Stimulated activated CD4-positive, alpha-beta T cell treated with anti-CD3 and anti-CD28 coated beads, TNF-alpha, amount 100 ng/mL, for 1 hour (primary cell): ENCODE data around the gene OGFOD2.

Experiments
- DNase-seq, 3 donors: peaks; one replicate each; pipeline ENCODE4 v3.0.0-alpha.2; 2020; ENCODE audit warnings: low read depth in 3 of 3, low spot score in 1 of 3

OGFOD2 gene

GRCh38 chr12:122988036-122988435 lies 13.0 kb downstream of the OGFOD2 start:
- no peak for DNase-seq

- no peak for DNase-seq
Observed at GRCh38 chr12:122988612-122989212, 13.7 kb downstream of the OGFOD2 start.

GRCh38 chr12:122989225-122989839 lies 14.3 kb downstream of the OGFOD2 start:
- DNase-seq: no peak

- DNase-seq: no peak
Observed at GRCh38 chr12:122989874-122990419, 14.9 kb downstream of the OGFOD2 start.

- DNase-seq: no peak
Observed at GRCh38 chr12:122990561-122990960, 15.5 kb downstream of the OGFOD2 start.

- no peak for DNase-seq
Observed at GRCh38 chr12:122990961-122991622, 16.0 kb downstream of the OGFOD2 start.

- DNase-seq: no peak
Observed at GRCh38 chr12:122991623-122992275, 16.7 kb downstream of the OGFOD2 start.

GRCh38 chr12:122992386-122992785 lies 17.3 kb downstream of the OGFOD2 start:
- DNase-seq: no peak

- DNase-seq: no peak
Observed at GRCh38 chr12:122994140-122994675, 19.2 kb downstream of the OGFOD2 start.

GRCh38 chr12:122994781-122995502 lies 19.9 kb downstream of the OGFOD2 start:
- DNase-seq: no peak

GRCh38 chr12:122995503-122996187 lies 20.6 kb downstream of the OGFOD2 start:
- no peak for DNase-seq

GRCh38 chr12:122996188-122996601 lies 21.2 kb downstream of the OGFOD2 start:
- no peak for DNase-seq

- DNase-seq: no peak
Observed at GRCh38 chr12:122996621-122997342, 21.7 kb downstream of the OGFOD2 start.

- no peak for DNase-seq
Observed at GRCh38 chr12:122997343-122998250, 22.6 kb downstream of the OGFOD2 start.

- no peak for DNase-seq
Observed at GRCh38 chr12:122998316-122998715, 23.3 kb downstream of the OGFOD2 start.

GRCh38 chr12:122999196-122999946 lies 24.3 kb downstream of the OGFOD2 start:
- DNase-seq: no peak

GRCh38 chr12:122999986-123000420 lies 25.0 kb downstream of the OGFOD2 start:
- no peak for DNase-seq

GRCh38 chr12:123000578-123000977 lies 25.5 kb downstream of the OGFOD2 start:
- no peak for DNase-seq
